Renal cortical epithelial cell (primary cell): ENCODE measurements around the gene ARL2BP. TPM values are rescaled to one million over a fixed set of nuclear protein-coding genes. Genes with fewer than 3 reads are reported as not detected.
"Not testable (repeated sequence)": the region's sequence is repeated elsewhere in the genome, so short reads cannot be mapped to it uniquely, and the experiment has no call there.

ENCODE experiments used
- DNase-seq: peaks from one replicate; pipeline ENCODE4 v3.0.0-alpha.2; 2011; ENCODE audit warnings: low read depth
- total RNA-seq: library from RNA; depleted of rRNA; stranded (reverse); fragments of >200 nt; gene quantifications from 2 replicates; pipeline ENCODE4 v1.2.3, GENCODE V29; 2014

Gene ARL2BP
- total RNA-seq: 71.2 and 105 TPM in 2 replicates

DNA sequence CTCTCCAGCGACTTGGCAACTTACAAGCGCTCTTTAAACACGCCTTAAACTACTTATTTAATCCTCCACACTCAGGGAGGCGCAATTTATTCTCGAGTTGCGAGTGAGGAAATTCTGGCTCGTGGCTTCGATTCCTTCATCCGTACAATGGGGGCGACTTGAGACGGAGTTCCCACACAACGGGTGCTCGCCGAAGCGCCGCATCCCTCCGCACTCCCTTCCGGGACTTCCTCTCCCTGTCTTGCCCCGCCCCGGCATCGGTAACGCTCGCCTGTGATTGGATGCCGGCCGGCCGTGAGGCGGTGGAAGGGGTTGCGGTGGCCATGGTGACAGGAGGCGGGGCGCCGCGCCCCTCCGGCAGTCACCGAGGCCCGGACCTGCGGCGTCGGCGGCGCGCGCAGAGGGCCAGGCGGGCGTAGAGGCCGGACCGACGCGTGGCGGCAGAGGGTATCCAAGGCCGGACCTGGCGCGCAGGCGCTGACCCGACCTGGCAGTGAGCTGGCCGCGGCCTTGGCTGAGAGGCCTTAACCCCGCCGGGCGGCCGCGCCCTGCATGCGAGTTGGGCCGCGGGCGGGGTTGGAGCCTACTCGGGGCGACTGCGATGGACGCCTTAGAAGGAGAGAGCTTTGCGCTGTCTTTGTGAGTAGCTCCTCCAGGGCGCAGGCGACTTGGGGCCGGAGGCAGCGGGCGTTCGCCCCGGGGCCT lies at the start of gene ARL2BP:
Gene ARL2BP, plus strand, starts transcription at position 493 of the 705 bp plus-strand sequence. Its CDS starts 109 bp downstream, at position 602.
- DNase-seq: peak; percentile 91

DNA sequence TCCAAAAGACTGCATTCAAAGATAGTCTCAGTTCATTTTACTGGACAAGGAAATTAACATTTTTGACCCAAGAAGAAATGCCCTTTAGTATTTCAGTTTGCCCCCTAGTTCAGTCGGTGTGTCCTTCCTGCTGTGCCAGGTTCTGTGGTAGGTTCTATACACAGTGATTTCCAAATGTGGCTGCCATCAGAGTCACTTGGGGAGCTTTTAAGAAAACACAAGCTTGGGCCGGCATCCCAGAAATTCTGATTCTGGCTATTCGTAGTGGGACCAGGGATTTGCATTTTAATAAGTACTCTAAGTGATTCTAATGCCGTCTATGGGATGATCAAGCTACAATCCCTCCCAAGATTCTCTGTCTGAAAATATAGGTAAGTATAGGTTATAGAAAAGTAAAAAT lies 48.8 kb upstream of the ARL2BP start:
- no peak for DNase-seq

- DNase-seq: no peak
These were observed 48.3 kb upstream of the ARL2BP start for GRCh38 chr16:57196753-57197152.

DNA sequence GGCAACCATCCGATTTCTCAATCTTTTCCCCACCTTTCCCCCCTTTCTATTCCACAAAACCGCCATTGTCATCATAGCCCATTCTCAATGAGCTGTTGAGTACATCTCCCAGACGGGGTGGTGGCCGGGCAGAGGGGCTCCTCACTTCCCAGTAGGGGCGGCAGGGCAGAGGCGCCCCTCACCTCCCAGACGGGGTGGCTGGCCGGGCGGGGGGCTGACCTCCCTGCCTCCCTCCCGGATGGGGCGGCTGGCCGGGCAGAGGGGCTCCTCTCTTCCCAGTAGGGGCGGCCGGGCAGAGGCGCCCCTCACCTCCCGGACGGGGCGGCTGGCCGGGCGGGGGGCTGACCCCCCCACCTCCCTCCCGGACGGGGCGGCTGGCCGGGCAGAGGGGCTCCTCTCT lies 44.7 kb upstream of the ARL2BP start:
- DNase-seq: not testable (repeated sequence)

DNA sequence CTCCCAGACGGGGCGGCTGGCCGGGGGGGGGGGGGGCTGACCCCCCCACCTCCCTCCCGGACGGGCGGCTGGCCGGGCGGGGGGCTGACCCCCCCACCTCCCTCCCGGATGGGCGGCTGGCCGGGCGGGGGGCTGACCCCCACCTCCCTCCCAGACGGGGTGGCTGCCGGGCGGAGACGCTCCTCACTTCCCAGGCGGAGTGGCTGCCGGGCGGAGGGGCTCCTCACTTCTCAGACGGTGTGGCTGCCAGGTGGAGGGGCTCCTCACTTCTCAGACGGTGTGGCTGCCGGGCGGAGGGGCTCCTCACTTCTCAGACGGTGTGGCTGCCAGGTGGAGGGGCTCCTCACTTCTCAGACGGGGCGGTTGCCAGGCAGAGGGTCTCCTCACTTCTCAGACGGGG lies 44.1 kb upstream of the ARL2BP start:
- not testable (repeated sequence) for DNase-seq

GRCh38 chr16:57202095-57202886 lies 42.8 kb upstream of the ARL2BP start:
- DNase-seq: no peak

DNA sequence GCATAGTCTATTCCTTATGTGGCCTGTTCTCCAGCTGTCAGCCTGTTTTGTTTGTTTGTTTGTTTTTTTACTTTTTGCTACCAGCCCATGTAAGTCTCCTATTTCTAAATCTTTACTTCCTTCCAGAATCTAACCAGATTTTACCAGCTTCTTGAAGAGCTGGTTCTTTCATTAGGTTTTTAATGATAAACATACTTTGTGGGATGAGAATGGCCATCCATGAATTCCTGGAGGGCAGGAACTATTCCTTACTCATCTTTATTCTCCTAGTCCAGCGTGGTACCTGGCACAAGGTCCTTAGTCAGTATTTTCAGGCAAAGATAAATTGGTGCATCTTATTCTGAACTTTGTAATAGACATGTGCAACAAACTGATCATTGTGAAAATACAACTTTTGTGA lies 41.6 kb upstream of the ARL2BP start:
- no peak for DNase-seq

DNA sequence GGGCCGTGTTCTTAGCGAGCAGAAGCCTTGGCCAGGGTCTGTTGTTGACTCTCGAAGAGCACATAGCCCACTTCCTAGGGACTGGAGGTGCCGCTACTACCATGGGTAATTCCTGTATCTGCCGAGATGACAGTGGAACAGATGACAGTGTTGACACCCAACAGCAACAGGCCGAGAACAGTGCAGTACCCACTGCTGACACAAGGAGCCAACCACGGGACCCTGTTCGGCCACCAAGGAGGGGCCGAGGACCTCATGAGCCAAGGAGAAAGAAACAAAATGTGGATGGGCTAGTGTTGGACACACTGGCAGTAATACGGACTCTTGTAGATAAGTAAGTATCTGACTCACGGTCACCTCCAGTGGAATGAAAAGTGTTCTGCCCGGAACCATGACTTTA lies 40.4 kb upstream of the ARL2BP start:
- DNase-seq: no peak

DNA sequence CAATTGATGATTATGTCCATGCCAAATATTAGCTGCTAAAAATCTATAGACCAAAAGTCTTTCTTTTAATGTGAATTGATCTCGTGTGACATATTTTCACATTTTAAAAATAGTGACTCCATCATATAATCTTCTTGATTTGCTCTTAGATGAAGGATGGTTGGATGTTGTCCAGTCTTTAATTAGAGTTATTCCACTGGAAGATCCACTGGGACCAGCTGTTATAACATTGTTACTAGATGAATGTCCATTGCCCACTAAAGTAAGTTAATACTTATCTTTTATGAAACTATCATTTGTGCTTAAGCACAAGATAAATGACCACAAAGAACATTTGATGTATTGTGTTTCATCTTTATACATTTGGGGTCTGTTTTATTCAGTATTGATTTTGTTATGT lies 36.1 kb upstream of the ARL2BP start:
- no peak for DNase-seq

DNA sequence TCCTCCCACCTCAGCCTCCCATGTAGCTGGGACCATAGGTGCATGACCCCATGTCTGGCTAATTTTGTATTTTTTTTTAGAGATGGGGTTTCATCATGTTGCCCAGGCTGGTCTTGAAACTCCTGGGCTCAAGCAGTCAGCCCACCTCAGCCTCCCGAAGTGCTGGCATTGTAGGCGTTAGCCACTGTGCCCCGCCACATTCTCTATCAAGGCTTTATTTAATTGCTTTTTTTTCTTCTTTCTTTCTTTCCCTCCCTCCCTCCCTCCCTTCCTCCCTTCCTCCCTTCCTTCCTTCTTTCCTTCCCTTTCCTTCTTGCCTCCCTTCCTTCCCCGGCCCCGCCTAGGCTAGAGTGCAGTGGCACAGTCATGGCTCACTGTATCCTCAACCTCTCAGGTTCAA lies 35.3 kb upstream of the ARL2BP start:
- DNase-seq: no peak

- DNase-seq: no peak
These were observed 31.6 kb upstream of the ARL2BP start for GRCh38 chr16:57213462-57213861.

GRCh38 chr16:57216968-57217367 lies 28.1 kb upstream of the ARL2BP start:
- DNase-seq: no peak

GRCh38 chr16:57223057-57223456 lies 22.0 kb upstream of the ARL2BP start:
- no peak for DNase-seq

DNA sequence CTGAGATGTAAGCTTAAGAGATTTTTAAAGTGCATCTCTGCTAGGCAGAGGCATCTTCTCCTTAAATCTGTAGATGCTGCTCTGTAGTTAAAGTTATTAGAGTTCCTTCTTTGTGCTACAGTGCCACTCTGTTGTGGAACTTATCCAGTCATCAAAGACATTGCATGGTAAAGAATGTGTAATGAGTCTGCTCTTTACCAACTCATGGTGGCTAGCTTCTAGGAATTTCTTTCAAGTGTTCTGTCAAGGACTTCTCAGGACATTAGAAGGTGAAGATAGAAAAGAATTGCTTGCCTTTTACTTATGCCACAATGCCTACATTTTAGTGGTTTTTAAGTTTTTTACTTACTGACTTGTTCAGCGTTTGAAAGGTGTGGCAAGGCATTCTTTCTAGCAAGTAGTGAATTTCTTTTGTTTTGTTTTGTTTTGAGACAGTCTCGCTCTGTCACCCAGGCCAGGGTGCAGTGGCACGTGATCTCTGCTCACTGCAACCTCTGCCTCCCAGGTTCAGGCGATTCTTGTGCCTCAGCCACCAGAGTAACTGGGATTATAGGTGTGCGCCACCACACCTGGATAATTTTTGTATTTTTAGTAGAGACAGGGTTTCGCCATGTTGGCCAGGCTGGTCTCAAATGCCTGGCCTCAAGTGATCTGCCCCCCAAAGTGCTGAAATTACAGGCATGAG lies 20.3 kb upstream of the ARL2BP start:
- peak; percentile 19 for DNase-seq

DNA sequence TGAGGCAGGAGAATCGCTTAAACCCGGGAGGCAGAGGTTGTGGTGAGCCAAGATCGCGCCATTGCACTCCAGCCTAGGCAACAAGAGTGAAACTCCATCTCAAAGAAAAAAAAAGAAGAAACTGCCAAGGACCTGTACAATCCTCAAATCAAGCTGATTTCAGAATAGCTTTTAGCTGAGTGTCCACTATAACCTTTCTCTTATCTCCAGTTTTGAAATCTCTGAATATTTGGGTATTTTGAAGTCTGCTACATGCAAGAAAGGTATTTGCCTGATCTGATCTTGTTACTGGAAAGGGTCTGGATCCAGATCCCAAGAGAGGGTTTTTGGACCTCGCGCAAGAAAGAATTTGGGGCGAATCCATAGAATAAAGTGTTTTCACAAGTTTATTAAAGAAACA lies 19.1 kb upstream of the ARL2BP start:
- DNase-seq: no peak

- no peak for DNase-seq
These were observed 18.1 kb upstream of the ARL2BP start for GRCh38 chr16:57226701-57227621.

DNA sequence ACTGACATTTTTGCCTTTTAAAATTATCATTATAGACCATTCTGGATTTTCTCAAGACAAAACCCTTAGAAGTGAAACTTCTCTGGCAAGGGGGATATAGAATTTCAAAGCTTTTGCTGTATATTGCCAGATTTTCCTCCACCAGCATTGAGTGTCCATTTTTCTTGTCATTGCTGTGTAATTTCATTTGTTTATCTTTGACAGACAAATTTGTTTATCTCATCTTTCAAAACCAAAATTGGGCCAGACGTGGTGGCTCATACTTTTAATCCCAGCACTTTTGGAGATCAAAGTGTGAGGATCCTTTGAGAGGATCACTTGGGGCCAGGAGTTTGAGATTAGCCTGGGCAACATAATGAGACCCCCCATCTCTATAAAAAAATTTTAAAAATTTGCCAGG lies 16.0 kb upstream of the ARL2BP start:
- no peak for DNase-seq

DNA sequence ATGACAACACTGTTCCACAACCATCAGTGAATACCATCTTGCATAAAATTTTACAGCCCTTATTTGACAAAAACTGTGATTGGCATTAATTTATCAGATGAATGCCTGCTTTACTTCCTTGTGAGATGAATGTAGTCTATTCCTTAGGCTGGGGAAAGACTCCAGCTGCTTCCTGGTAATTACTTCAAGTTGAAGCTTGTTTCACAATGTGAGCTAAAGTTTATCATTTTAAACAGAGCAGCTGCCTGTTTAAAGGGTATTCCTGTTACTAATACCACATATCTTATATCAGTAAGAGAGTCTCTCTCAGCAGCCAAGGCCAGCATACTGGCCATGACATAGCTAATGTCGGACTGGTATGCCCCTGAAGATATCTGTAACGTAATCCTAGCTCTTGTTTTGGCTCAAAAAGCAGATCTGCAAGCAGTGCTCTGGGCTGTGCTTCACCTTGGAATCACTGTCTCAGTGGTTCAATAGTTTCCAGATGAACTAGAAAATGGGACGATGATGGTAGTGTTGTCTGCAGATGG lies 13.2 kb upstream of the ARL2BP start:
- DNase-seq: no peak

- DNase-seq: no peak
These were observed 10.9 kb upstream of the ARL2BP start for GRCh38 chr16:57233944-57234706.

DNA sequence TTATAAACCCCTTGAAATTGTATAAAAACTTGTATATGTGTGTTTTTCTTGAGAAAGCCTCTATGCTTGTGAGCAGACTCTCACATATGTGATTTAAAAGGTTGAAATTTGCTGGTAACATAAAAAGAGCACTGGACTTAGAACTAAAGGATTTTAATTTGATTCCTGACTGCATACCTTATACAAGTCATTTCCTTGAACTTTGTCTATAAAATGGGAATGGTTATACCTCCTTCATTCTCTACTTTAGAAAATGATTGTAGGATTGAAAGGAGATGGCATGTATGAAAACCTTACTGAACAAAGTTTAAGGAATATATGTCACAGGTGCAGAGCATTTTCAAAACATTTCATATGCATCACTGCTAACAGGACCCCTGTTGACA lies 10.4 kb upstream of the ARL2BP start:
- no peak for DNase-seq
